ENCODE results near the gene ZNF778. TPM values are rescaled to one million over a fixed set of nuclear protein-coding genes. Genes with fewer than 3 reads are reported as not detected.

ZNF778 gene
- total and polyA plus RNA-seq, 2 of the 13 experiments (the other 11 are each of a cell fraction or from before 2014, with no cell fraction given), result 3.8 to 7.2 TPM

DNA sequence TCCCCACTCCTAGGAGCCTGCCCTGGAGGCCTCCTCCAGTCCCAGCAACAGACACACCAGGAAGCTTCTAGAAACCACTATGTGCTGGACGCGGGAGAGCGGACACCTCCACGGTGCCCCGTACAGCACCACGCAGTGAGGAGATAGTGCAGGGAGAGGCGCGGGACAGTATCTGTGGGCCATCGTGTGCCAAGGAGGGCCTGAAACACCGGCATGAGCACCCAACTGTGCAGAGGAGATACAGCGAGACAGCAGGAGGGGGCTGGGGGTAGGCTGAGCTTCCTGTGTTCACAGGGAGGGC lies 57.7 kb downstream of the ZNF778 start:
- Histone ChIP-seq H3K4me2 (ENCODE audit: low read depth, low read length) (no peak overlapping the region), H2AFZ (ENCODE audit: low read length) (no peak overlapping the region), H3K4me3 (replicated peaks in 1 of 3; ENCODE audit: insufficient read depth in 1 of 3, low read depth in 2 of 3, low read length in 3 of 3) (no peak overlapping the region), H4K20me1 (ENCODE audit: insufficient read depth, low read length) (peaks cover 5% of the 10 kb centered on the region; the same call in 1 of the 2 replicates), H3K79me2 (ENCODE audit: insufficient read depth, low read length) (peaks cover 2% of the 10 kb centered on the region), H3K27ac (ENCODE audit: extremely low read length, insufficient read depth, low read length) (no peak overlapping the region), H3K4me1 (ENCODE audit: insufficient read depth, low read length) (no peaks in the 10 kb centered on the region), H3K36me3 (replicated peaks in 1 of 2; ENCODE audit: control insufficient read depth in 1 of 2, insufficient read depth in 2 of 2, low read length in 2 of 2) (peaks cover 52 to 79% of the 10 kb centered on the region in 2 experiments), H3K9me3 (ENCODE audit: low read length) (no peaks in the 10 kb centered on the region), H3K9ac (ENCODE audit: insufficient read depth, low read depth, low read length) (no peak overlapping the region), H3K27me3 (ENCODE audit: control insufficient read depth in 1 of 2, insufficient read depth in 2 of 2, low read length in 2 of 2) (no peaks in the 10 kb centered on the region)
- in situ Hi-C loops (cut with HindIII; ENCODE audit: extremely low pct_ligation_motif_present, low pct_unique_long_range_greater_than_20kb) (no loop called here), intact Hi-C loops (cut with micrococcal nuclease; ENCODE audit: unreplicated experiment) (no loop called here)
- no TSS peak for BruUV-seq (replicated peaks)
- CTCF ChIA-PET (ENCODE audit: low intra/inter-chr PET ratio, low total read pairs), result no interaction called here
- peak; percentile 54; the same call in 1 of the 2 replicates for TF ChIP-seq PAF1 (CRISPR knock-in tag; IDR thresholded peaks at IDR 0.05)
- TF ChIP-seq POLR2A (IDR thresholded peaks at IDR 0.05; ENCODE audit: insufficient read depth in 1 of 2, low read depth in 2 of 2, low read length in 2 of 2), result 0 out of 4 replicates have a peak, but pooled peaks of 1 of the 2 experiments have one; percentile 13
- TF ChIP-seq, protein P1, sequence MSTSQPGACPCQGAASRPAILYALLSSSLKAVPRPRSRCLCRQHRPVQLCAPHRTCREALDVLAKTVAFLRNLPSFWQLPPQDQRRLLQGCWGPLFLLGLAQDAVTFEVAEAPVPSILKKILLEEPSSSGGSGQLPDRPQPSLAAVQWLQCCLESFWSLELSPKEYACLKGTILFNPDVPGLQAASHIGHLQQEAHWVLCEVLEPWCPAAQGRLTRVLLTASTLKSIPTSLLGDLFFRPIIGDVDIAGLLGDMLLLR (CRISPR knock-in tag; IDR thresholded peaks at IDR 0.05), result no peak
- TF ChIP-seq ZSCAN12 (CRISPR knock-in tag; IDR thresholded peaks at IDR 0.05), result no peak
- 0 out of 2 replicates have a peak, but pooled peaks have one; percentile 15 for TF ChIP-seq ZSCAN21 (CRISPR knock-in tag; IDR thresholded peaks at IDR 0.05; ENCODE audit: borderline replicate concordance)
- no peak for TF ChIP-seq STAG1 (CRISPR knock-in tag; IDR thresholded peaks at IDR 0.05)
- peak; percentile 63 for TF ChIP-seq AGO2 (optimal IDR thresholded peaks at IDR 0.05; ENCODE audit: low read depth, low read length)
- 0 out of 2 replicates have a peak, but pooled peaks have one; percentile 29 for TF ChIP-seq POLR2G (IDR thresholded peaks at IDR 0.05; ENCODE audit: low read depth, low read length)
- TF ChIP-seq BRCA1 (CRISPR knock-in tag; IDR thresholded peaks at IDR 0.05), result no peak
- no peak for TF ChIP-seq ZNF30 (CRISPR knock-in tag; IDR thresholded peaks at IDR 0.05)
- 0 out of 2 replicates have a peak, but pooled peaks have one; percentile 7 for TF ChIP-seq EED (CRISPR knock-in tag; IDR thresholded peaks at IDR 0.05)
- ATAC-seq, result no peak
- POLR2A ChIA-PET, result no interaction called here
- no peak for FAIRE-seq
- no peak for DNase-seq (ENCODE audit: low spot score)
- WGBS (ENCODE audit: low lambda C conversion rate), result 97% methylated on average over 11 of the region's 11 CpGs

All from HepG2 (cell line).